Sigmoid colon (tissue), 7 donors: Measurements from ENCODE around the gene KERA. TPM values are rescaled to one million over a fixed set of nuclear protein-coding genes. Genes with fewer than 3 reads are reported as not detected.
"Not testable (repeated sequence)": the region's sequence is repeated elsewhere in the genome, so short reads cannot be mapped to it uniquely, and the experiment has no call there.

Experiments
- DNase-seq: peaks from one replicate; pipeline ENCODE4 v3.0.0-alpha.2; 2019
- H3K27ac ChIP-seq, 4 donors: fragments of 200-600 bp; sonication (generic); one replicate each; pipeline ENCODE4 v1.5.1; 2016 to 2019; ENCODE audit warnings: mild to moderate bottlenecking in 1 of 4
- H3K27me3 ChIP-seq, 3 donors: fragments of 200-600 bp; sonication (generic); one replicate each; pipeline ENCODE4 v1.5.1; 2019; ENCODE audit warnings: mild to moderate bottlenecking in 1 of 3
- H3K36me3 ChIP-seq, 4 donors: fragments of 200-600 bp; sonication (generic); one replicate each; pipeline ENCODE4 v1.5.1; 2016 to 2019
- H3K4me1 ChIP-seq, 4 donors: fragments of 200-600 bp; sonication (generic); one replicate each; pipeline ENCODE4 v1.5.1; 2017 to 2019
- H3K4me3 ChIP-seq, 4 donors: fragments of 200-600 bp; sonication (generic); one replicate each; pipeline ENCODE4 v1.5.1; 2017 to 2019; ENCODE audit warnings: mild to moderate bottlenecking in 2 of 4, moderate library complexity in 1 of 4
- H3K9me3 ChIP-seq, 4 donors: fragments of 200-600 bp in 3 of 4; sonication (generic) in 3 of 4; one replicate each; pipeline versions ENCODE4 v1.5.1 to v1.6.1; 2013 to 2019
- CTCF ChIP-seq, 4 experiments: fragments of 450-650 bp in 3 of 4; fragments of 200-600 bp in 1 of 4; IDR thresholded peaks; one replicate each; pipeline ENCODE4 v1.5.1; 2016 to 2019; ENCODE audit warnings: antibody characterized with exemption in 4 of 4, mild to moderate bottlenecking in 3 of 4, moderate library complexity in 2 of 4
- EP300 ChIP-seq, 4 donors: sonication (generic); formaldehyde crosslinking; IDR thresholded peaks; one replicate each; pipeline ENCODE4 v1.6.1; 2017; ENCODE audit warnings: antibody characterized with exemption in 4 of 4
- POLR2A ChIP-seq, 2 donors: fragments of 450-650 bp; IDR thresholded peaks; one replicate each; pipeline ENCODE4 v1.6.1; 2016; ENCODE audit warnings: antibody characterized with exemption in 2 of 2, mild to moderate bottlenecking in 2 of 2, moderate library complexity in 2 of 2
- POLR2AphosphoS5 ChIP-seq, 4 donors: sonication (generic); formaldehyde crosslinking; IDR thresholded peaks; one replicate each; pipeline ENCODE4 v1.6.1; 2017; ENCODE audit warnings: antibody characterized with exemption in 4 of 4
- WGBS, 2 donors: extraction: QIAGEN DNeasy Blood & Tissue Kit; methylation state at CpG; one replicate each; pipeline ENCODE4 v1.1.7; 2013; 5-methylcytosine and 5-hydroxymethylcytosine counted together
- intact Hi-C: fragments of 100-400 bp; cut with DNase I; formaldehyde crosslinking; loops from one replicate; pipeline ENCODE4 v1.15.1; 2023
- polyA plus RNA-seq, 3 donors: library from polyadenylated mRNA; stranded (reverse); fragments of 200-250 nt; gene quantifications; one replicate each; pipeline ENCODE4 v1.2.3, GENCODE V29; 2013
- total RNA-seq, 4 donors: library from RNA; depleted of rRNA; stranded (reverse); fragments of >200 nt; gene quantifications; one replicate each; pipeline ENCODE4 v1.1.0, GENCODE V29; 2016
- donor health status: healthy with polysubstance abuse.
- donor health status: Bipolar disorder and iron deficiency.
- donor health status: healthy.

Gene KERA
- total and polyA plus RNA-seq, 7 donors, result not detected

GRCh38 chr12:91091916-91092715 lies 34.3 kb upstream of the KERA start:
- WGBS, 2 donors, result 72 to 74% methylated on average over 6 of the region's 6 CpGs
- Histone ChIP-seq H3K4me1 (no peaks in the 10 kb centered on the region), H3K27ac (no peak overlapping the region), H3K9me3 (peaks cover 0 to 5% (median 0%) of the 10 kb centered on the region in 4 donors), H3K27me3 (no peaks in the 10 kb centered on the region), H3K4me3 (no peak overlapping the region), H3K36me3 (no peaks in the 10 kb centered on the region)
- DNase-seq, result no peak
- intact Hi-C loops, result no loop called here
- no peak for TF ChIP-seq POLR2AphosphoS5 (IDR thresholded peaks at IDR 0.05)
- no peak for TF ChIP-seq CTCF (IDR thresholded peaks at IDR 0.05)
- TF ChIP-seq EP300 (IDR thresholded peaks at IDR 0.05), result no peak
- no peak for TF ChIP-seq POLR2A (IDR thresholded peaks at IDR 0.05)

GRCh38 chr12:91089953-91090352 lies 32.1 kb upstream of the KERA start:
- H3K4me3 ChIP-seq, H3K27ac ChIP-seq, intact Hi-C loops, H3K27me3 ChIP-seq, H3K36me3 ChIP-seq, H3K4me1 ChIP-seq, DNase-seq, H3K9me3 ChIP-seq: not testable (repeated sequence)
- 78 to 88% methylated on average over 2 of the region's 2 CpGs for WGBS, 2 donors

GRCh38 chr12:91080041-91080440 lies 22.2 kb upstream of the KERA start:
- Histone ChIP-seq H3K36me3 (no peaks in the 10 kb centered on the region), H3K4me1 (no peaks in the 10 kb centered on the region), H3K4me3 (no peak overlapping the region), H3K27me3 (no peaks in the 10 kb centered on the region), H3K9me3 (no peaks in the 10 kb centered on the region), H3K27ac (no peak overlapping the region)
- DNase-seq, result no peak
- intact Hi-C loops, result no loop called here
- WGBS, 2 donors, result 59 to 91% methylated on average over 1 of the region's 1 CpG
- TF ChIP-seq CTCF (IDR thresholded peaks at IDR 0.05), result no peak

GRCh38 chr12:91078501-91078900 lies 20.7 kb upstream of the KERA start:
- H3K4me3 ChIP-seq, result no peak overlapping the region
- WGBS, 2 donors, result 24 to 80% methylated on average over 1 of the region's 1 CpG
- no peaks in the 10 kb centered on the region for H3K36me3 ChIP-seq
- TF ChIP-seq POLR2A (IDR thresholded peaks at IDR 0.05), result no peak
- TF ChIP-seq EP300 (IDR thresholded peaks at IDR 0.05), result no peak
- TF ChIP-seq POLR2AphosphoS5 (IDR thresholded peaks at IDR 0.05), result no peak
- no peak for TF ChIP-seq CTCF (IDR thresholded peaks at IDR 0.05)
- H3K27ac ChIP-seq, result no peak overlapping the region
- no peaks in the 10 kb centered on the region for H3K4me1 ChIP-seq
- DNase-seq, result no peak
- intact Hi-C loops, result no loop called here
- no peaks in the 10 kb centered on the region for H3K9me3 ChIP-seq
- no peaks in the 10 kb centered on the region for H3K27me3 ChIP-seq

- 79 to 84% methylated on average over 5 of the region's 5 CpGs for WGBS, 2 donors
- TF ChIP-seq POLR2A (IDR thresholded peaks at IDR 0.05) (no peak), POLR2AphosphoS5 (IDR thresholded peaks at IDR 0.05) (no peak), EP300 (IDR thresholded peaks at IDR 0.05) (no peak), CTCF (IDR thresholded peaks at IDR 0.05) (no peak)
- no peak for DNase-seq
These were observed 19.6 kb upstream of the KERA start for GRCh38 chr12:91077228-91077954.

More at GRCh38 chr12:91077228-91077954, 19.6 kb upstream of the KERA start:
- intact Hi-C loops, result no loop called here
- Histone ChIP-seq H3K4me3 (no peak overlapping the region), H3K27me3 (no peaks in the 10 kb centered on the region), H3K4me1 (no peaks in the 10 kb centered on the region), H3K36me3 (no peaks in the 10 kb centered on the region), H3K27ac (no peak overlapping the region), H3K9me3 (no peaks in the 10 kb centered on the region)
